Gastrocnemius medialis (tissue), 4 donors: ENCODE measurements around the gene PARD3.

ENCODE experiments used
- CTCF ChIP-seq, 5 experiments: fragments of 450-650 bp in 3 of 5; fragments of 200-600 bp in 2 of 5; sonication (generic) in 2 of 5; IDR thresholded peaks in 4 of 5; conservative IDR thresholded peaks in 1 of 5; 1 replicate in 4 of 5; 2 replicates in 1 of 5; pipeline ENCODE4 v1.5.1; 2016 to 2019; ENCODE audit warnings: antibody characterized with exemption in 5 of 5, mild to moderate bottlenecking in 3 of 5, moderate library complexity in 3 of 5
- POLR2A ChIP-seq, 2 donors: fragments of 450-650 bp; IDR thresholded peaks; one replicate each; pipeline ENCODE4 v1.6.1; 2017; ENCODE audit warnings: antibody characterized with exemption in 2 of 2, mild to moderate bottlenecking in 2 of 2, moderate library complexity in 2 of 2

GRCh38 chr10:34766811-34767494, 48.1 kb downstream of the PARD3 start:
- TF ChIP-seq CTCF (IDR thresholded peaks at IDR 0.05 in 4 of 5, conservative IDR thresholded peaks at IDR 0.05 in 1 of 5) = no peak
- no peak for TF ChIP-seq POLR2A (IDR thresholded peaks at IDR 0.05)
